ENCODE results near the gene BRMS1. TPM values are rescaled to one million over a fixed set of nuclear protein-coding genes. Genes with fewer than 3 reads are reported as not detected.
A peak's percentile ranks its signal among the peaks of the same experiment; 100 is the strongest.

BRMS1 gene
- total RNA-seq, 1 donor: 43.1 TPM

DNA sequence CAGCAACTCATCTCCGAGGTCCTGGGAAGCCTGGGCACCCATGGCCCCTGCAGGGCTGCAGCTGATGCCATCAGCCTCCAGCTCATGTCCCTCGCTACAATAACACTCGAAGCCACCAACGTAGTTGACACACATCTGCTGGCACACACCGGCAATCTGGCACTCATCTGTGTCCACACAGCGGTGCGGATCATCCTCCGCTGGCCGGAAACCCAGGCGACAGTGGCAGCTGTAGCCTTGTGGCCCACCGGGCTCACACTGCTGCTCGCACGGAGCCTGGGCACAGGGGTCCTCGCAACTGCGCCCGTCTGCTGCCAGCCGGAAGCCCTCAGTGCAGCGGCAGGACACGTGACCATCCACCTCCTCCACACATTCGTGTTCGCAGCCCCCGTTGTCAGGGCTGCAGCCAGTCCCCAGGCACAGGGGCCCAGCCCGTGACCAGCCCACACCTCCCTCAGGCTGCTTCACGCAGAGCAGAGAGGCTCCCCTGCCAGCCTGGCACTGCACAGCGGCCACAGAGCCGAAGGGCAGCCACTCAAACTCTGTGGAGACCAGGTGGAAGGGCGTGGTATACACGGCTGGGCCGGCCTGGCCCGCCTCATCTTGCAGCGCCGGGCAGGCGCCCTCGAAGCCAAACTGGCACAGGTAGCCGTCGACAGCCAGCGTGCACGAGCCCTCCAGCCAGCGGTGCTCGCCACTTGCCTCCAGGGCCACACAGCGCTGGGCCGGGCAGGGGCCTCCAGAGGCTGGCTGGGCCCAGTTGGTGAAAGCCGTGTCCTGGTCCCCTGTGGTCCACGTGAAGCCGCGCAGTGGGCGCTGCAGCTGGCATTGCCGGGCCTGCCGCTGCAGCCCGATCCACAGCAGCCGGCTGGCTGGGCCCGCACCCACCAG is 28.7 kb downstream of the BRMS1 start:
- no peaks in the 10 kb centered on the region for H3K9me3 ChIP-seq (ENCODE audit: low read depth, low read length)
- no peaks in the 10 kb centered on the region for H3K36me3 ChIP-seq (ENCODE audit: insufficient read depth, low read length)
- H3K4me3 ChIP-seq (ENCODE audit: insufficient read depth, low read length): peak overlapping the region; percentile 75
- peaks cover 25% of the 10 kb centered on the region for H4K20me1 ChIP-seq (ENCODE audit: insufficient read depth, low read length)
- DNase-seq (ENCODE audit: insufficient read length, low spot score, missing footprints): peak; percentile 77
- TF ChIP-seq, protein P1, sequence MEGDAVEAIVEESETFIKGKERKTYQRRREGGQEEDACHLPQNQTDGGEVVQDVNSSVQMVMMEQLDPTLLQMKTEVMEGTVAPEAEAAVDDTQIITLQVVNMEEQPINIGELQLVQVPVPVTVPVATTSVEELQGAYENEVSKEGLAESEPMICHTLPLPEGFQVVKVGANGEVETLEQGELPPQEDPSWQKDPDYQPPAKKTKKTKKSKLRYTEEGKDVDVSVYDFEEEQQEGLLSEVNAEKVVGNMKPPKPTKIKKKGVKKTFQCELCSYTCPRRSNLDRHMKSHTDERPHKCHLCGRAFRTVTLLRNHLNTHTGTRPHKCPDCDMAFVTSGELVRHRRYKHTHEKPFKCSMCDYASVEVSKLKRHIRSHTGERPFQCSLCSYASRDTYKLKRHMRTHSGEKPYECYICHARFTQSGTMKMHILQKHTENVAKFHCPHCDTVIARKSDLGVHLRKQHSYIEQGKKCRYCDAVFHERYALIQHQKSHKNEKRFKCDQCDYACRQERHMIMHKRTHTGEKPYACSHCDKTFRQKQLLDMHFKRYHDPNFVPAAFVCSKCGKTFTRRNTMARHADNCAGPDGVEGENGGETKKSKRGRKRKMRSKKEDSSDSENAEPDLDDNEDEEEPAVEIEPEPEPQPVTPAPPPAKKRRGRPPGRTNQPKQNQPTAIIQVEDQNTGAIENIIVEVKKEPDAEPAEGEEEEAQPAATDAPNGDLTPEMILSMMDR (IDR thresholded peaks at IDR 0.05; ENCODE audit: extremely low read depth, low read depth, low read length): no peak
- H3K79me2 ChIP-seq (ENCODE audit: insufficient read depth, low read length): peaks cover 33% of the 10 kb centered on the region
- peaks cover 59% of the 10 kb centered on the region for H3K4me1 ChIP-seq (ENCODE audit: insufficient read depth, low read length)
- H2AFZ ChIP-seq (ENCODE audit: low read length): no peak overlapping the region
- peak overlapping the region; percentile 94 for H3K27ac ChIP-seq (ENCODE audit: low read depth, low read length)
- peak overlapping the region; percentile 96 for H3K4me2 ChIP-seq (ENCODE audit: insufficient read depth, low read length)
- no peaks in the 10 kb centered on the region for H3K27me3 ChIP-seq (ENCODE audit: insufficient read depth, low read length)

DNA sequence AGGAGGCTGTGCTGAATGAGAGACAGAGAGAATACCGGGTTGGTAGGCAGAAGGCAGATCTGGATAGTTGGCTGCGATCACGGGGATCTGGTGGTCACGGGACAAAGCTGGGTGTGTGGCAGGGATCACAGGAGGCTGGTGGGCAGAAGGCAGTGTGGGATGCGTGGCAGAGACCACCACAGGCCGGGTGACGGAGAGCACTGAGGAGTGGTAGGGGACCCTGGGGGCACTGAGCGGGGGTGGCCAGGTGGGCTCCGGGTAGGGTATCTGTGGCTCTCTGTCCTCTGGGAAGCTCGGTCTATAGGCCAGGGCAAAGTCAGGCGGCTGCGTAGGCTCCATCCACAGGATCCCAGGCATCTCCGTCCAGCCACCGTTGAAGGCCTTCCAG is 29.4 kb downstream of the BRMS1 start:
- TF ChIP-seq, protein P1 (IDR thresholded peaks at IDR 0.05; ENCODE audit: extremely low read depth, low read depth, low read length): no peak
- H3K79me2 ChIP-seq (ENCODE audit: insufficient read depth, low read length): peaks cover 33% of the 10 kb centered on the region
- H3K36me3 ChIP-seq (ENCODE audit: insufficient read depth, low read length): no peaks in the 10 kb centered on the region
- H3K4me3 ChIP-seq (ENCODE audit: insufficient read depth, low read length): peak overlapping the region; percentile 75
- peaks cover 25% of the 10 kb centered on the region for H4K20me1 ChIP-seq (ENCODE audit: insufficient read depth, low read length)
- DNase-seq (ENCODE audit: insufficient read length, low spot score, missing footprints): peak; percentile 70
- H3K9me3 ChIP-seq (ENCODE audit: low read depth, low read length): no peaks in the 10 kb centered on the region
- peak overlapping the region; percentile 94 for H3K27ac ChIP-seq (ENCODE audit: low read depth, low read length)
- peaks cover 59% of the 10 kb centered on the region for H3K4me1 ChIP-seq (ENCODE audit: insufficient read depth, low read length)
- no peak overlapping the region for H2AFZ ChIP-seq (ENCODE audit: low read length)
- no peaks in the 10 kb centered on the region for H3K27me3 ChIP-seq (ENCODE audit: insufficient read depth, low read length)
- peak overlapping the region; percentile 96 for H3K4me2 ChIP-seq (ENCODE audit: insufficient read depth, low read length)

DNA sequence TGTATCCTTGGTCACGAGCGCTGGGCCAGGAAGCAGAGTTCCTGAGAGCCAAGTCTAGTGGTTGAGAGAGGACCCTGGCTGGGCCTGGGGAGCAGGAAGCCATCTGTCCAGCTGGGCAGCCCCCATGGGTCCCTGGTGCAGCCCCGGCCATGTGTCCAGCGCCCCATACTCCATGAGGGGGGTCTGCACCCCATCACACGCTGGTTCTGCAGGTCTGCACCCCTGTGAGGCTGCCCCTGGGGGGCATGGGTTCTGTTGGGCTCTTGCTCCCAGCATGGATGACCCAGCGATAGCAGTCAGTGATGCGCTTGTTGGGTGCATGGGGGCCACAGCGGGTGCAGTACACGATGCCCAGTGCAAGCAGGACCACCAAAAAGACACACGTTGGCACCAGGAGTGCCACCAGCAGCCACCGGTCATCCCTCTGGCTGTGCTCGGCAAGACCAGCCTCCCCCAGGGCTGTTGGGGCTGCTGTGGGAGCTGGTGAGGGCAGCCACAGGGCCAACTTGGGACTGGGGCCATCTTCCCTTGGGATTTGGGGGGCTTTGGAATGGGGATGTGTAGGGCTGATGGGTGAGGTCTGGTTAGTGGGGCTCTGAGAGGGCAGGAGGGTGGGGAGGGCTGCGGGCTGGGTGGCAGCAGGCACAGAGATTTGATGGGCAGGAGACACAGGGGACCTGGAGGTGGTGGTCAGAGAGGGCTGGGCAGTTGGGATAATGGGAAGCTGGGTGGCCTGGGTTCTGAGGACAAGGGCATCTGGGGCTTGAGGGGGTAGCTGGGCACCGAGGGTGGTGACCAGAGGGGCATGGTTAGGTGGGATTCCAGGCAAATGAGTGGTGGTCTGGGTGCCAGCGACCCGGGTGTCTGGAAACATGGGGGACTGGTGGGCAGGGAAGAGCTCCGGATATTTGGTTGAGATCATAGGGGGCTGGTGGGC is 30.1 kb downstream of the BRMS1 start:
- peak; percentile 78 for DNase-seq (ENCODE audit: insufficient read length, low spot score, missing footprints)
- Histone ChIP-seq H3K27me3 (ENCODE audit: insufficient read depth, low read length) (no peaks in the 10 kb centered on the region), H3K9me3 (ENCODE audit: low read depth, low read length) (no peaks in the 10 kb centered on the region), H3K4me2 (ENCODE audit: insufficient read depth, low read length) (peak overlapping the region; percentile 96), H3K36me3 (ENCODE audit: insufficient read depth, low read length) (no peaks in the 10 kb centered on the region), H3K79me2 (ENCODE audit: insufficient read depth, low read length) (peaks cover 33% of the 10 kb centered on the region), H4K20me1 (ENCODE audit: insufficient read depth, low read length) (peaks cover 25% of the 10 kb centered on the region), H3K27ac (ENCODE audit: low read depth, low read length) (peak overlapping the region; percentile 94), H2AFZ (ENCODE audit: low read length) (no peak overlapping the region), H3K4me1 (ENCODE audit: insufficient read depth, low read length) (peaks cover 59% of the 10 kb centered on the region), H3K4me3 (ENCODE audit: insufficient read depth, low read length) (peak overlapping the region; percentile 75)
- TF ChIP-seq, protein P1 (IDR thresholded peaks at IDR 0.05; ENCODE audit: extremely low read depth, low read depth, low read length): no peak
